GM12892 (cell line): ENCODE measurements around the gene KIF5C.

ENCODE experiments used
- POLR2A ChIP-seq: IDR thresholded peaks from 2 replicates; pipeline ENCODE4 v1.6.1; 2011; ENCODE audit warnings: low read depth, low read length, control low read depth
- POLR2AphosphoS5 ChIP-seq: IDR thresholded peaks from 2 replicates; pipeline ENCODE4 v1.6.1; 2011; ENCODE audit warnings: low read depth, low read length, control low read depth

DNA sequence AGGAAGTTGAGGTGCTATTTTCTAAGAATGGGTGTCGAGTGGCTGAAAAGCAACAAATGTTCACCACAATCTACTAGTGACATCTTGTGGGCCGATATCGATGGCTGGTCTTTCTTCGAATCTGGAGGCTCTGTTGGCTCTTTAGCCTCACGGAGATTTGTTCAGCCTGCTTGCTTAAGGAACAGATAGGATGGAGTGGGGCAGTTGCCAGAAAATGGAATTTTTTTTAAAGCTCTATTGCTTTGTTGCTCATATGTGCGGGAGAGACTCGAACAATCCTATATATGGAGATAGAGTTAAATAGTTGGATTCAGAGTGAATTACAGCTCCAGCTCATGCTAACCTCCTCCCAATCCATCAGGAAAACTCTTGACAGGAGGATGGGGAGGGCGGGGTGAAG lies 92.6 kb downstream of the KIF5C start:
- TF ChIP-seq POLR2AphosphoS5 (no peak), POLR2A (no peak)
